MCF 10A (cell line): ENCODE measurements around the gene SIDT2. TPM values are rescaled to one million over a fixed set of nuclear protein-coding genes. Genes with fewer than 3 reads are reported as not detected.

Experiments
- BruUV-seq: library from RNA; stranded (reverse); fragments of 400-500 nt; replicated peaks from 2 replicates; lab custom pipeline; 2021; lab: Mats Ljungman, UMichigan
- CTCF ChIA-PET: fragments of 300-600 bp; sonication (Branson Sonifier 250); formaldehyde crosslinking; extraction: SDS; loops from one replicate; lab custom pipeline; 2021; ENCODE audit warnings: antibody characterized with exemption, inconsistent platforms; lab: Yijun Ruan, JAX
- POLR2A ChIA-PET: fragments of 300-600, 350-650 bp; sonication (Branson Sonifier 250); formaldehyde crosslinking; extraction: SDS; loops from one replicate; lab custom pipeline; 2020; ENCODE audit warnings: antibody characterized with exemption, inconsistent platforms; lab: Yijun Ruan, JAX
- DNase-seq: peaks from one replicate; pipeline ENCODE4 v3.0.0-alpha.2; 2018; ENCODE audit not compliant: unreplicated experiment
- H3K27ac Mint-ChIP-seq: one replicate; pipeline ENCODE4 v1.8.0; 2022; ENCODE audit warnings: mild to moderate bottlenecking, low read depth, mixed read lengths; ENCODE audit not compliant: unreplicated experiment
- H3K27me3 Mint-ChIP-seq: one replicate; pipeline ENCODE4 v1.8.0; 2022; ENCODE audit warnings: mixed read lengths; ENCODE audit not compliant: insufficient read depth, unreplicated experiment
- H3K36me3 Mint-ChIP-seq: one replicate; pipeline ENCODE4 v1.8.0; 2022; ENCODE audit warnings: mild to moderate bottlenecking, moderate library complexity, mixed read lengths; ENCODE audit not compliant: insufficient read depth, unreplicated experiment
- H3K4me1 Mint-ChIP-seq: one replicate; pipeline ENCODE4 v1.8.0; 2022; ENCODE audit warnings: mixed read lengths; ENCODE audit not compliant: insufficient read depth, unreplicated experiment
- H3K4me3 Mint-ChIP-seq: one replicate; pipeline ENCODE4 v1.8.0; 2022; ENCODE audit warnings: mild to moderate bottlenecking, moderate library complexity, mixed read lengths; ENCODE audit not compliant: unreplicated experiment
- H3K9me3 Mint-ChIP-seq: one replicate; pipeline ENCODE4 v1.8.0; 2022; ENCODE audit warnings: mixed read lengths; ENCODE audit not compliant: unreplicated experiment
- intact Hi-C: fragments of 100-400 bp; cut with micrococcal nuclease; formaldehyde crosslinking; loops from 2 replicates; pipeline ENCODE4 v1.14.1; 2022
- total RNA-seq: library from RNA; stranded (reverse); gene quantifications from 2 replicates; pipeline ENCODE4 v1.2.3, GENCODE V29; 2022
- TF ChIP-seq, protein P1 (sequence below): fragments of 200-600 bp; IDR thresholded peaks from one replicate; pipeline ENCODE4 v1.8.0; 2022; ENCODE audit warnings: antibody characterized with exemption, mild to moderate bottlenecking; ENCODE audit not compliant: unreplicated experiment

SIDT2 gene
- total RNA-seq, 1 experiment from 2014 or later, result 18.4 TPM

GRCh38 chr11:117172724-117173421 is 5.7 kb upstream of the SIDT2 start:
- no TSS peak for BruUV-seq
- TF ChIP-seq, protein P1, sequence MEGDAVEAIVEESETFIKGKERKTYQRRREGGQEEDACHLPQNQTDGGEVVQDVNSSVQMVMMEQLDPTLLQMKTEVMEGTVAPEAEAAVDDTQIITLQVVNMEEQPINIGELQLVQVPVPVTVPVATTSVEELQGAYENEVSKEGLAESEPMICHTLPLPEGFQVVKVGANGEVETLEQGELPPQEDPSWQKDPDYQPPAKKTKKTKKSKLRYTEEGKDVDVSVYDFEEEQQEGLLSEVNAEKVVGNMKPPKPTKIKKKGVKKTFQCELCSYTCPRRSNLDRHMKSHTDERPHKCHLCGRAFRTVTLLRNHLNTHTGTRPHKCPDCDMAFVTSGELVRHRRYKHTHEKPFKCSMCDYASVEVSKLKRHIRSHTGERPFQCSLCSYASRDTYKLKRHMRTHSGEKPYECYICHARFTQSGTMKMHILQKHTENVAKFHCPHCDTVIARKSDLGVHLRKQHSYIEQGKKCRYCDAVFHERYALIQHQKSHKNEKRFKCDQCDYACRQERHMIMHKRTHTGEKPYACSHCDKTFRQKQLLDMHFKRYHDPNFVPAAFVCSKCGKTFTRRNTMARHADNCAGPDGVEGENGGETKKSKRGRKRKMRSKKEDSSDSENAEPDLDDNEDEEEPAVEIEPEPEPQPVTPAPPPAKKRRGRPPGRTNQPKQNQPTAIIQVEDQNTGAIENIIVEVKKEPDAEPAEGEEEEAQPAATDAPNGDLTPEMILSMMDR, result no peak
- no peak for DNase-seq
- Mint-ChIP-seq H3K4me3 (no peak overlapping the region), H3K27ac (peak overlapping the region; percentile 70), H3K27me3 (no peaks in the 10 kb centered on the region), H3K9me3 (no peaks in the 10 kb centered on the region), H3K36me3 (peaks cover 41% of the 10 kb centered on the region), H3K4me1 (no peaks in the 10 kb centered on the region)
- ChIA-PET CTCF (interaction anchor here (0.6 to 1.0 kb wide), 4 partner anchors 16 to 362 kb away, joined by 3 to 4 read pairs (median 3); no protein-coding TSS in a partner anchor), POLR2A (interaction anchor here (1.0 to 1.7 kb wide), 6 partner anchors 10 to 49 kb away, joined by 3 to 8 read pairs (median 4); partner anchors contain the start of gene PAFAH1B2)
- intact Hi-C loops, result no loop called here

DNA sequence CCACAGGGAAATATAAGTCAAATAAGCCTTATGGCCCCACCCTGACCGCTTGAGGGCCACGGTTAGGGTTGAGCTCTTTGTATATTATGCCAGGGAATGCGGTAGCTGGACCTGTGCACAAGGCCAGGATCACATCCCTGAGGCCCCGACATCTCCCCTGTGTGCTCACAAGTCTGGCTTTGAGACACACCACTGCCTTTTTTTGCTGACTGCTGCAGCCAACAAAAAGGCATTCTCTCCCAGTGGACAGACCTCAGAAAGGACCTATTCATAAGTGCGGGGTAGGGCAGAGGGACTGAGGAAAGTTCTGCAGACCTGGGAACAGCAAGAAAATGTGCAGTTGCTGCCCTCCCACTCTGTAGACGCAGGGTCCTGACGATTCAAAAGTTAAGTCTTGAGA is 3.4 kb upstream of the SIDT2 start:
- POLR2A ChIA-PET, result interaction anchor here (3.4 kb wide), 1 partner anchor 30 kb away, joined by 27 read pairs; the partner anchor contains the start of gene PAFAH1B2
- H3K4me1 Mint-ChIP-seq, result peaks cover 8% of the 10 kb centered on the region
- no peaks in the 10 kb centered on the region for H3K9me3 Mint-ChIP-seq
- no TSS peak for BruUV-seq
- no peaks in the 10 kb centered on the region for H3K27me3 Mint-ChIP-seq
- H3K27ac Mint-ChIP-seq, result peak overlapping the region; percentile 70
- peaks cover 18% of the 10 kb centered on the region for H3K36me3 Mint-ChIP-seq
- TF ChIP-seq, protein P1, result no peak
- intact Hi-C loops, result no loop called here
- CTCF ChIA-PET, result interaction anchor here (0.6 to 1.0 kb wide), 3 partner anchors 31 to 1807 kb away, joined by 3 read pairs; partner anchors contain the start of gene PAFAH1B2
- no peak for DNase-seq
- no peak overlapping the region for H3K4me3 Mint-ChIP-seq

DNA sequence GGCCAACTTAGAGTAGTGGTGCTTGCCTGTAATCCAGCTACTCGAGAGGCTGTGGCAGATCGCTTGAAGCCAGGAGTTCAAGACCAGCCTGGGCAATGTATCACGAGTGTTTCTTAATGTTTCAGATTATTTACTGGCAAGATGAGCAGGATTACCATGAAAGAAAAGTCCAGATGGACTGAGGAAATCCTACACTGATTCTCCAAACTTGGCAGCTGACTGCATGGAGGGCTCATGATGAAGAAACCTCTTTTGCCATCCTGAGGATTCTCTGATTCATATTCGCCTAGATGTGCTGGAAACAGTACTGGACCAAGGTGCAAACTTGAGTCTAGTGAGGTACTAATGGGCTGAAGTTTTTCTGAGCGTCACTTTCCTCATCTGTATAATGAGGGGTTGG is 2.8 kb upstream of the SIDT2 start:
- CTCF ChIA-PET, result no interaction called here
- peaks cover 11% of the 10 kb centered on the region for H3K4me1 Mint-ChIP-seq
- POLR2A ChIA-PET, result interaction anchor here (0.5 to 3.4 kb wide), 2 partner anchors 20 to 31 kb away, joined by 4 to 27 read pairs; partner anchors contain the start of gene PAFAH1B2

DNA sequence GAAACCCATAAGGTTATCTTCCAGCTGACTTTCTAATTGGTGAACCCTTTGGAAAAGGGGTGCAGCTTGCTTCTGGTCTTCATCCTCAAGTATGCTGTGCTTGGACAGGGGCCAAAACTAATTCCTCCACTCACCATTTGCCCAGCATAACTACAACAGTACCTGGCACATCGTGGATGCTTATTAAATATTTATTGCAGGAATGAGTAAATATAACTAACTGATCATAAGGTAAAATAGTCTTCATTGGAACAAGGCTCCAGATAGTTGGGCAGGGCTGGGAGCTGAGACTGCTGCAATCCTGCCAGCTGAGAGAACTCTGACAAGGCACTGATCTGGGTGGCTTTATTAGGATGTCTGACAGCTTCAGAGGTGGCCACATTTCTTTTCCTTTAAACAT is 2.4 kb upstream of the SIDT2 start:
- Mint-ChIP-seq H3K4me1 (peaks cover 11% of the 10 kb centered on the region), H3K4me3 (no peak overlapping the region), H3K27ac (no peak overlapping the region), H3K9me3 (no peaks in the 10 kb centered on the region), H3K27me3 (no peaks in the 10 kb centered on the region), H3K36me3 (peaks cover 7% of the 10 kb centered on the region)
- intact Hi-C loops, result no loop called here
- CTCF ChIA-PET, result no interaction called here
- POLR2A ChIA-PET, result interaction anchor here (0.5 to 3.4 kb wide), 3 partner anchors 20 to 77 kb away, joined by 3 to 27 read pairs (median 4); partner anchors contain the start of gene PAFAH1B2
- no peak for DNase-seq
- TF ChIP-seq, protein P1, result no peak
- BruUV-seq, result no TSS peak

More for the DNA sequence above, 2.8 kb upstream of the SIDT2 start:
- no TSS peak for BruUV-seq
- no peaks in the 10 kb centered on the region for H3K9me3 Mint-ChIP-seq
- DNase-seq, result no peak
- TF ChIP-seq, protein P1, result no peak
- H3K27me3 Mint-ChIP-seq, result no peaks in the 10 kb centered on the region
- H3K27ac Mint-ChIP-seq, result no peak overlapping the region
- intact Hi-C loops, result no loop called here
- no peak overlapping the region for H3K4me3 Mint-ChIP-seq
- peaks cover 11% of the 10 kb centered on the region for H3K36me3 Mint-ChIP-seq
